Measurements from ENCODE around the gene CYFIP1.

CYFIP1 gene

DNA sequence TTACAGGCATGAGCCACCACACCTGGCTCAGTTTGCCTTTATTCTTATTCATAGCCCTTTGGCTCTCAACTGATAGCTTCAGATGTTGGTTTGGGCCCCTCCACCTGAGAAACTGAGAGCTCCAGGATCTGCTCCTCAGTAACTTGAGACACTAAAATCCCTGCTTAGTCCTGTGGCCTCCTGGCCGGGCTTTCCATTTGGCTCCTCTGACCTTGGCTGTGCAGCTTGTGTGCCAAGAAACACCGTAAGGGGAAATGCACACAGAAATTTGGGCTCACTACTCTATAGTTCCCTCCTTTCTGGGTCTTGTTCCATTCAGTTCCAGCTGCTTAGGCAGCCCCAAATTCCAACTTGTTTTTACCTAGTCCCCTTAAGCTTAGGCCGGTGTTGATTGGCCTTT, 116.8 kb downstream of the CYFIP1 start:
- no peak for DNase-seq

DNA sequence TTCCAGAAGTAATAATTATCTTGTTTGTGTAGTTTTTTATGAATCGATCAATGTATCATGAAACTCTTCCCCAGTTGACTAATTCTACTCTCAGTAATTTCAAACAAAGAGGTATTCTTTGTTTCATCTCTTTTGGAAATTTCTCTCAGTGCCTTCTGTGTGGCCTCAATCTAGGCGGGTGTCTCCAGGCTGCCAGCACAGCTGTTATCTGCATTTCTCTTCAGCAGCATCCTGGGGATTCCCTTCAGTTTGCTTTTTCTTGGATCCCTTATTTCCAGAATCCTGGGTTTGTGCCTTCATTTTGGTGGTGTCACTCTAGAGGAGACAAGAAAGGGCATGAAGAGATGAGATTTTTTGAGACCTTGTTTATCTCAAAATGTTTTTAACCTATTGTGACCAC, 119.0 kb downstream of the CYFIP1 start:
- DNase-seq: no peak

DNA sequence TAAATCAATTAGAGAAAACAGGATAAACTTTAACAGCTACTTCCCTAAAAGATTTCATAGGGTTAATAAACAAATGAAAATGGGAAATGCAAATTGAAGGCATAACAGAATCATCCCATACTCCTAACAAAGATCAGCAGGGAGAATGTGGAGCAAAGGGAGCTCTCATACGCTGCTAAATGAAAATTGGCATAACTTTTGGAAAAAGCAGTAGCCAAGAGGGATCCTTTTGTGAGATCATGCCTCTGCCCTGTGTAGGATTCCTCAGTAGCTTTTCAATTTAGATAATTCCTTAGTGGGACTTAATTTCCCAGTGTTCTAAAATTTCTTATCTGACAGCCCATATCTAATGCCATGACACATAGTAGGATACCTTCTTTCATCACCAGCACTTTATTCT, 123.5 kb downstream of the CYFIP1 start:
- DNase-seq: no peak

DNA sequence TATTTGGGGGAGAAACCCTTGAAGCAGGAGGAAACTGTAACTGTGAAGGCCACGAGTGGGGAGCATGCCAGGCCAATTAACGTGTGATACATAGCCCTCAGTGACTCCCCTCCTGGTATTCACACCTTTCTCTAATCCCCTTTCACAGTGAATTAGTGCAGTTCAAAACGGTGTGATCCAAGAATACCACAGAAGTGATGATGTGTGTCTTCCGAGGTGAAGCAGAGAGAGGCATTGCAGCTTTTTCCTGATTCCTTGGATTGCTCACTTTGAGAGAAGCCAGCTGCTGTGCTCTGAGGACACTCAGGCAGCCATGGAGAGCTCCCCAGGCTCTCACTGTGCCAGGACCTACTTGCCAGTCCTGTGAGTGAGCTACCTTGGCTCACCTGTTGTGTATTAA, 124.4 kb downstream of the CYFIP1 start:
- DNase-seq: no peak

DNA sequence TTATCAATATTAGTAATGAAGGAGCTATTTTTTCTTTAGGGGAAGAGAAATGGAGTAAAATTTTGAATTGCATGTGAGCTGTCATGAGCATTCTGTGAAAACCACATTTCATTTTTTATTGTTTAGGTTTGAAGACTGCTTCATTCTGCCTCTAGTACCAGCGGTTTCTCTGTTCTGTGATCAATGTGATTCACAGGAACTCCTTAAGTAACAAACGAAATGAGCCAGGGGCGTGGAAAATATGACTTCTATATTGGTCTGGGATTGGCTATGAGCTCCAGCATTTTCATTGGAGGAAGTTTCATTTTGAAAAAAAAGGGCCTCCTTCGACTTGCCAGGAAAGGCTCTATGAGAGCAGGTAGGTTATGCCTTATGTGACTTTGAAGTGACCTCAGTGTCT, 128.7 kb downstream of the CYFIP1 start:
- DNase-seq: no peak

DNA sequence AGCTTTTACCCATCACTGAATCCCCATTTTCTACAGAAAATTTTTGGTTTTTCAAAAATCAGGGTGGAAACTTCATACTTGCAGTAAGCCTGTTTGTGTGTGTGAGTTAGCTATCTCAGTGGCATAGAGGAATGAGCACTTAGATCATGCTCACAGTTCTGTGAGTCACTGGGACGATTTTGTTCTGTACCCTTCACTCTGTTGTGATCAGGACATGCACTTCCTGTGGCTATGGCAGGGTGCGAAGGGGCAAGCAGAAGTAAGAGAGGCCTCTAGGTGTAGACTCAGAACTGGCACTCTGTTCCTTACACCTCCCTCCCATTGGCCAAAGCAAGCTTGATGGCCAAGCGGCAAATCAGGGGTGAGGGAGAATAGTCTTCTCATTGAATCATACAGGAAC, 130.1 kb downstream of the CYFIP1 start:
- no peak for DNase-seq

DNA sequence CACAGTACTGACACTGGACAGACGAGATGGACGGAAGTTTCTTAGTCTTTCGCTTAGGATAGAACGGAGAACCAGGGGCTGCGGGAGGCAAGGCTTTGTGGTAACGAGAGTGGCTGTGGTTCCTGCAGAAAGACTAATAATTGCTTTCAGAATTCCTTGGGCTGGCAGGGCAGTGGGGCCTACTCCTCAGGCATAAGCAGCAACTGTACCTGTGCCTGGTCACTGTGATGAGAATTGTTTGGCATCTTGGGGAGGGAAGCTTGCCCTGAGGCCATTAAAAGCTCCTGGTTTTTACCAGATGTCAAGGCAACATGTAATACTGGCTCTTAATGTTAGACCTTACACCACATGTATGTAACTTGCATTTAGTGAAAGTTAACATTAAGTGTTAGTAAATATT, 134.1 kb downstream of the CYFIP1 start:
- DNase-seq: no peak

DNA sequence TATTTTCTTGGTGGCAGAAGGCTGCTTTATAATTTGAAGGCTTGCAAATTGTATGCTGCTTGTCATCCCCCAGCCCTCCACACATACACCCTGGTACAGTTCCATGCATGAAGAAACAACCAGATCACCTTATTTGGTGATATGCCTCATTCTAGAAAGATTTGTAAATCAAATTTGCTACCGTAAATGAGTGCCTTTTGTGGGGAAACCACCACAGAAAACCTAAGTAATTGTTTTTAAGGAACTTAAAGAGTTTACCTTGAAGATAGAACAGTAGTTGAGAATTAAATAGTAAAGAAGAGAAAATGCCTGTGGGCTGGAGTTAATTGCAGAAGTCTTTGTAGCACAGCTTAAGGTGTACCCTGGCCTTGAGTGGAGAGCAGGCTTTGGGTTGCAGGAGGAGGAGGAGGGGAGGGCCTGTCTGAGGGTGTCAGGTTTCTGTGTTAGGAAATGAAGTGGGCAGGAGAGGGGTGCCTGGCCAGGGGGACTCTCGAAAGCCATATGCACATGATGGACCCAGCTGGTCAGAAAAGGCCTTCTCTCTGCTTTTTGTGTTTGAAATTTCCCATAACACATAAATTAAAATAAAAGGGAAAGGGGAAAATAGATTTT, 134.8 kb downstream of the CYFIP1 start:
- no peak for DNase-seq

DNA sequence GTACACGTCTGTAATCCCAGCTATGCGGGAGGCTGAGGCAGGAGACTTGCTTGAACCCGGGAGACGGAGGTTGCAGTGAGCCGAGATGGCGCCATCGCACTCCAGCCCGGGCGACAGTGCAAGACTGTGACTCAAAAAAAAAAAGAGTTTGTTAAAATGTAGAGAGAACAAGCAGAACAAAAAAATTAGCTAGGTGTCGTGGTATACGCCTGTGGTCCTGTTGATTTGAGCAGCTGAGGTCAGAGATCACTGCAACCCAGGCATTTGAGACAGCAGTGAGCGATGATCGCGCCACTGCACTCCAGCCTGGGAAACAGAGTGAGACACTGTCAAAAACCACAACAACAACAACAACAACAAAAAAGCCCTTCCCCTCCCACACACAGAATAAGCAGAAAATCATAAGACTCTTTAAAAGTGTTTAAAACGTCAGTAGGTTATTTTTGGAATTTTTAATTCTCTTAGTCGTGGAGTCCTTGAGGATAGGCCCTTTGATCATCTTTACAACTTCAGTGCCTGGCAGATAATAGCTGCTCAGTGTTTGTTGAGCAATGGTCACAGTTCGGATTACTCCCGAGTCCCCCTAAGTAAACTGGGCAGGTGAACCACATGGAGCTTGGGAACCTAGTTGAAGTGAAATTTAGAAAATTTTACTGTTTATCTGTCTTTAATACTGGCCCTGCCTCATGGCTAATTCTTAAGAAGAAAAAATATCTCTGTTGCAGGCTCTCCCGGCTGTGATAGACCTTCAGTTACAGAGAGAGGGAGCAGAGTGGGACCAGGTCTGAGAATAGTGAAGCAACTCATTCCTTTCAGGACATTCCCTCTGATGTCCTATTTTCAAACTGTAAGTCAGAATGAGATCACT, 135.5 kb downstream of the CYFIP1 start:
- no peak for DNase-seq

DNA sequence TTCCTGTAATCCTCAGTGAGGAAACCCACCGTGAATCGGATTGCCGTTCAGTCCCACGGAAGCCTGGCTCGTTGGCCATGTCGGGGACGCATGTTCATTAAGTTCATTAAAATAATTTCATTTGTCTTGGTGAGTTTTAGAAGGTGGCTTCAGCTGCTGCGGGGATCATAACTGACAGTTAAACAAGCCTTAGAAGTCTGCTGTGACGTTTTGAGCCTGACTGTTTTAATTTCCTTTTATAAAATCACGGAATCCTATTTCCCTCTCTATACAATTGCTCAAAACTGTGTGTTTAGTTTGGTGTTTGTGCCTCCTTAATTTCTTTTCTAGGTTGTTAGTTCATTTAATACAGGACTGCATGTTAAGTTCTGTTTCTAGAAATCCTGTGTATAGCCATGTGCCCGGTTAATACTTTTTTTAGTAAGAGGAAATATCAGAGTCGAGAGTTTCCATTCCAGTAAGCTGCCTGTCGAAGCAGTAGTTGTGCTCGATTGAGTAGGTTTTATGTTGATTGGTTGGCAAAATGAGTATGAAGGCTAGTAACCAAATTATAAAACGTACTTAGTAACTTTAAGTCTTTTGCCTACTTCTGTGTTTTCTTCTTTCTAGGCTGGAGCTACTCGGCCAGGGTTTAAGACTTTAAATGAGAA, 141.0 kb downstream of the CYFIP1 start:
- DNase-seq: no peak

DNA sequence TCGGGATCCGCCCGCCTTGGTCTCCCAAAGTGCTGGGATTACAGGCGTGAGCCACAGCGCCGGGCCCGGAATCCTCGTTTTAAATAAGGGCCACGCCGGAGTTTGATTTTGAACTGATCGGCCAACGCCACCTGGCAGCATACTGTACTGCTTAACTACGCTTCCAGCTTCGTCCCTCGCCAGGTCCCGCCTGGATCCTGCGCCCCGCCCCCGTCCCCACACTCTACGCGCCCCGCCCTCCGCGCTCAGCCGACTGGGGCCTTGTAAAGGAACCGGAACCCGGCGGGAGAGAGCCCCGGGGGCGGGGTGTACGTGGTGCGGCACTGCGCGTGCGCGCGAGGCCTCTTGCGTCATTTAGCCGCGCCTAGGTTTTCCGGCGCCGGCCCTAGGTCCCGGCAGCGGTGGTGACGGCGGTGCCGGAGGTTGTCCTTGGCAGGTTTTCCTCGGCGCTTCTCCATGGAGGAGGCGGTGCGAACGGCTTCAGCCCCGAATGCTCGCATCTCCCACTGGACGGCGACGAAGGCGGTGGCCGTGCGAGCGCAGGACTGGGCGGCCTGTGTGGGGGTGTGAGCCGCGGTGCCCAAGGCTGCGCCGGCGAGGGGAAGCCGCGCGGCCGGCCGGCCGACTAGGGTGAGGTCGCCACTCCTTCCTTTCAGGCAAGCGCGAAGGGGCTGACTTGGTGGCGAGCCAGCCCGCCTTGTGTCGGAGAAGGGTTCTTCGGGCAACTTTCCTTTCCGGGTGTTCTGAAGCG, 141.7 kb downstream of the CYFIP1 start, which contains the start of gene NIPA2:
Gene NIPA2, plus strand, starts transcription at position 375 of the 751 bp plus-strand sequence. CDS start 13,066 bp downstream, outside the sequence.
- DNase-seq: peak; percentile 97

DNA sequence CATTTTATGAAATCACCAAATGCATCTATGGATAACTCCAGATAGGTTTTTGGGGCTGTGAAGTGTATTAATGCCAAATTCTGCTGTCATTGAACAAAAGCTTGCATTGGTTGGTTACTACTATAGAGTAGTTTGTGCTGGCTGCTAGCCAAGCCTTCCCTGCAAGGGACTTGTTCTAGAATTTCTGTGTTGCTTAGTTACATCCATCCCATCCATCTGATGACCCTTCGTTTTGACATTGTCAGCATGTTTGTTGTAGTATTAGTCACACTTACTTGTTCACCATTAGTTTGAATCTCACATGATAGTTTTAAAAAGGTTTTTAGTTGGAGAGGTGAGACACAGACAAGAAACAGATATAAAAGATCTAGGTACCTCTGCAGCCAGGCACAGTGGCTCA, 148.7 kb downstream of the CYFIP1 start:
- no peak for DNase-seq

DNA sequence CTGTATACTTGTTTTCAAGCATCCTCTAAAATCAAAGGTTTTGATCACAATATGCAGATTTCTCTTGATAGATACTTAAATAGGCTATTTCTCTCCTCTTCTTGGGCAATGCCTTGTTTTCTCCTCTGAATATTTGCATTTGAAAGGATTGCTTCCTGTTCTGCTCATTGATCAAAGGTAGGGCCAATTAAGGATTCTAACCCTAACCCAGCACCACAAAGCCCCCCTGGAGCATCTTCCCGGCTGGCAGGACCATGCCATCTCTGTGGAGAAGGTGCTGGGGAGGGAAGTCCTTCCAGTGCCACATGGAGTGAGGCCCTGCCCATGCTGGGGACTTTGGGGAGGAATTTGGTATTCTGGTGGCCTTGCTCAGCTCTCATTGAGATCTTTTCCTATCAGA, 153.0 kb downstream of the CYFIP1 start:
- no peak for DNase-seq

DNA sequence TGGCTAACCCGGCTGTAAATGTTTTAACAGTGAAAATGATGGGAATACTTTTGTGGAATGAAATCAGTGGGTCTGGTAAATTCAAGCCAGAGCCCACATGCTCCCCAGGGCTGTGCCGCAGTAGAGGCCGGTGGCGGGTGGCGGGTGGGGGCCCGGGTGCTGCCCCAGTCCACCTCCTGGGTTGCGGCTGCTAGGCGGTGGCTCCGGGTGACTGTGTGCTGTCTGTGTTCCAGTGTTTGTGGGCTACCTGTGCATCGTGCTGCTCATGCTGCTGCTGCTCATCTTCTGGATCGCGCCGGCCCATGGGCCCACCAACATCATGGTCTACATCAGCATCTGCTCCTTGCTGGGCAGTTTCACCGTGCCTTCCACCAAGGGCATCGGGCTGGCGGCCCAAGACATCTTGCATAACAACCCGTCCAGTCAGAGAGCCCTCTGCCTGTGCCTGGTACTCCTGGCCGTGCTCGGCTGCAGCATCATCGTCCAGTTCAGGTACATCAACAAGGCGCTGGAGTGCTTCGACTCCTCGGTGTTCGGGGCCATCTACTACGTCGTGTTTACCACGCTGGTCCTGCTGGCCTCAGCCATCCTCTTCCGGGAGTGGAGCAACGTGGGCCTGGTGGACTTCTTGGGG, 156.6 kb downstream of the CYFIP1 start:
- no peak for DNase-seq

DNA sequence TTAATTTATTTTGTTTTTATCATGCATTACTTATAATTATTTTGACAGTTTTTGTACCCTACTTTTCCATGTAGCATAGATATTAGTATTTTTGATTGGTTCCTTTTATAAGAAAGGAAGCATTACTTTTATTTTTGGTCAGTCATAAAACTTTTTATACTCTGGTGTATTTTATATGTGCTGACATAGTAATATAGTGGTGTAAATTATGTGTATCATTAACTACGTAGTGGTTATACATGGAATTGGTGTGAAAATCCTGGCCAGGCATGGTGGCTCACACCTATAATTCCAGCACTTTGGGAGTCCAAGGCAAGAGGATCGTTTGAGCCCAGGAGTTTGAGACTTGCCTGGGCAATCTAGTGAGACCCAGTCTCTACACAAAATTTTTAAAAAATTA, 160.5 kb downstream of the CYFIP1 start:
- DNase-seq: no peak

Data from stimulated activated CD4-positive, alpha-beta T cell treated with anti-CD3 and anti-CD28 coated beads, Interleukin-12 subunit alpha, Interleukin-12 subunit beta, amount 100 ng/mL, for 4 hours (primary cell).